Measurements from ENCODE around the gene LSM11. TPM values are rescaled to one million over a fixed set of nuclear protein-coding genes. Genes with fewer than 3 reads are reported as not detected.

The LSM11 gene
- total and polyA plus RNA-seq, 2 of the 4 experiments (the other 2 are of a cell fraction) = 1.4 to 3.0 TPM

DNA sequence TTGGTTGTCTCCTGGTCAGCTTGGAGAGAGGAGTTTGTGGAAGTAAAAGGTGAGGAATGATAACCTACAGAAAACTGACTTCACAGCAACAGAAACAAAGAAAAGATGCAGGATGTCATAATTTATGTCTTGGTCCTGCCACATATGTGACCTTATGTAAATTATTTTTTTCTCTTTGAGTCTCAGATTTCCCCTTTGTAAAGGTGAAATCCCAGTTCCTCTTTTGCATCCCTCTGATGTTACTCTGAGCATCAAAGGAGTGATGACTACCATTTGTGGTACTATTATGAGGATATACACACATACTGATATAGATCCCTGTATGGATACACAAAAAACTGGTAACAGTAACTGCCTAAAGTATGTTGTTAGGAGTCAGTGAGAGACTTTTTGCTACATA is 13.7 kb upstream of the LSM11 start:
- dilution Hi-C loops (cut with HindIII; ENCODE audit: low sequenced_read_pairs, unreplicated experiment) (no loop called here), in situ Hi-C loops (cut with MboI; ENCODE audit: low sequenced_read_pairs) (loop anchor here (10.0 kb wide), 1 partner anchor 405 kb away; no protein-coding TSS in a partner anchor), intact Hi-C loops (cut with micrococcal nuclease) (loop anchor here (5.0 kb wide), 1 partner anchor 213 kb away; no protein-coding TSS in a partner anchor)
- no peak overlapping the region for H3K14ac ChIP-seq (replicated peaks; ENCODE audit: low read depth, low read length)
- no peak overlapping the region for H3K56ac ChIP-seq (ENCODE audit: extremely low read depth, insufficient read depth, low read length)
- TF ChIP-seq SMC3 (IDR thresholded peaks at IDR 0.05; ENCODE audit: low read depth, low read length) (no peak), RFX5 (IDR thresholded peaks at IDR 0.05; ENCODE audit: low read depth, low read length) (no peak), MAFK (IDR thresholded peaks at IDR 0.05; ENCODE audit: low read depth, low read length) (no peak), POLR2A (IDR thresholded peaks at IDR 0.05; ENCODE audit: low read depth, low read length) (no peak), USF2 (IDR thresholded peaks at IDR 0.05; ENCODE audit: low read depth, low read length) (no peak), BHLHE40 (IDR thresholded peaks at IDR 0.05; ENCODE audit: low read depth, low read length) (no peak)
- no peak overlapping the region for H3K23ac ChIP-seq (ENCODE audit: low read depth, low read length)
- peaks cover 3% of the 10 kb centered on the region for H3K36me3 ChIP-seq (ENCODE audit: control insufficient read depth, insufficient read depth, low read length)
- no peak overlapping the region for H2AFZ ChIP-seq (replicated peaks; ENCODE audit: low read length, poor library complexity)
- no peak overlapping the region for H4K5ac ChIP-seq (ENCODE audit: low read depth, low read length)
- H2AK5ac ChIP-seq (ENCODE audit: low read depth, low read length) = no peak overlapping the region
- peaks cover 5 to 12% of the 10 kb centered on the region in 2 experiments; a peak in 3 of 4 replicates for H3K79me1 ChIP-seq (ENCODE audit: low read depth in 1 of 2, low read length in 2 of 2)
- no peaks in the 10 kb centered on the region for H4K20me1 ChIP-seq (ENCODE audit: insufficient read depth, low read length)
- H2AK9ac ChIP-seq (replicated peaks; ENCODE audit: low read depth, low read length, poor library complexity) = no peak overlapping the region
- no peak overlapping the region for H3K4me3 ChIP-seq (ENCODE audit: insufficient read depth, low read depth, low read length)
- no peak overlapping the region for H4K91ac ChIP-seq (ENCODE audit: insufficient read depth, low read depth, low read length)
- ATAC-seq (ENCODE audit: low read depth) = no peak
- H3K9me3 ChIP-seq (ENCODE audit: control insufficient read depth, insufficient read depth, low read length) = no peaks in the 10 kb centered on the region
- BruUV-seq (replicated peaks) = no TSS peak
- no peaks in the 10 kb centered on the region for H3K4me1 ChIP-seq (ENCODE audit: control insufficient read depth, insufficient read depth, low read length)
- no peak overlapping the region for H3K4me2 ChIP-seq (ENCODE audit: low read depth, low read length)
- H2BK20ac ChIP-seq (ENCODE audit: low read depth, low read length) = no peak overlapping the region
- DNase-seq = no peak
- no peaks in the 10 kb centered on the region for H3K27me3 ChIP-seq (ENCODE audit: control insufficient read depth, insufficient read depth, low read length)
- no peak overlapping the region for H2BK120ac ChIP-seq (ENCODE audit: low read depth, low read length)
- no peak overlapping the region for H3K18ac ChIP-seq (ENCODE audit: low read depth, low read length)
- H3K4ac ChIP-seq (ENCODE audit: low read depth, low read length) = no peak overlapping the region
- POLR2A ChIA-PET (ENCODE audit: unreplicated experiment) = no interaction called here
- no peak overlapping the region for H2BK5ac ChIP-seq (ENCODE audit: low read depth, low read length, poor library complexity, severe bottlenecking)
- no peaks in the 10 kb centered on the region for H3K9me1 ChIP-seq (ENCODE audit: insufficient read depth, low read length)
- H4K8ac ChIP-seq (ENCODE audit: low read depth in 2 of 2, low read length in 2 of 2) = no peak overlapping the region
- no peak overlapping the region for H3K27ac ChIP-seq (ENCODE audit: insufficient read depth, low read length)
- CTCF ChIA-PET = interaction anchor here (1.4 kb wide), 1 partner anchor 11 kb away, joined by 4 read pairs; no protein-coding TSS in a partner anchor
- H3K9ac ChIP-seq (ENCODE audit: low read depth, low read length) = no peak overlapping the region
- H2BK15ac ChIP-seq (ENCODE audit: low read depth, low read length) = no peak overlapping the region
